NCI-H2081 treated with DMSO at 0.1 percent for 48 hours (cell line): Measurements from ENCODE around the gene NR1I3.

Experiments
- DNase-seq: peaks from one replicate; lab custom pipeline; 2025; lab: John Stamatoyannopoulos, UW

Gene NR1I3

GRCh38 chr1:161196111-161196510, 41.9 kb downstream of the NR1I3 start:
- no peak for DNase-seq

GRCh38 chr1:161195171-161195570, 42.8 kb downstream of the NR1I3 start:
- no peak for DNase-seq

GRCh38 chr1:161193561-161194235, 44.3 kb downstream of the NR1I3 start:
- DNase-seq = no peak

- peak; percentile 17 for DNase-seq
Observed at GRCh38 chr1:161192476-161193465, 45.2 kb downstream of the NR1I3 start.

- no peak for DNase-seq
Observed at GRCh38 chr1:161191971-161192370, 46.0 kb downstream of the NR1I3 start.

- no peak for DNase-seq
Observed at GRCh38 chr1:161190962-161191521, 47.0 kb downstream of the NR1I3 start.

- no peak for DNase-seq
Observed at GRCh38 chr1:161189036-161189435, 49.0 kb downstream of the NR1I3 start.

- no peak for DNase-seq
Observed at GRCh38 chr1:161188381-161188780, 49.6 kb downstream of the NR1I3 start.

GRCh38 chr1:161187311-161187710, 50.7 kb downstream of the NR1I3 start:
- no peak for DNase-seq

- no peak for DNase-seq
Observed at GRCh38 chr1:161185732-161186311, 52.2 kb downstream of the NR1I3 start.

GRCh38 chr1:161185282-161185682, 52.7 kb downstream of the NR1I3 start:
- peak; percentile 28 for DNase-seq

GRCh38 chr1:161182214-161182613, 55.8 kb downstream of the NR1I3 start:
- no peak for DNase-seq

- DNase-seq = no peak
Observed at GRCh38 chr1:161180639-161181038, 57.4 kb downstream of the NR1I3 start.

GRCh38 chr1:161179698-161180097, 58.3 kb downstream of the NR1I3 start:
- DNase-seq = no peak
